Heart right ventricle (tissue), 16 donors: ENCODE data around the gene AMZ2. TPM values are rescaled to one million over a fixed set of nuclear protein-coding genes. Genes with fewer than 3 reads are reported as not detected.
"Not testable (repeated sequence)": the region's sequence is repeated elsewhere in the genome, so short reads cannot be mapped to it uniquely, and the experiment has no call there.

Experiments used
- ATAC-seq, 8 donors: fragments of 200-7000 bp; cut with Tn5 transposase; one replicate each; pipeline ENCODE4 v1.9.1; 2020; ENCODE audit warnings: mild to moderate bottlenecking in 8 of 8, moderate library complexity in 8 of 8, moderate number of reproducible peaks in 1 of 8
- DNase-seq, 2 donors: peaks; one replicate each; pipeline ENCODE4 v3.0.0-alpha.2; 2020
- H3K27ac ChIP-seq, 10 donors: fragments of 200-600 bp; sonication (generic) in 2 of 10; one replicate each; pipeline versions ENCODE4 v1.5.0 to v1.8.0; 2020 to 2022; ENCODE audit warnings: mild to moderate bottlenecking in 3 of 10
- H3K27me3 ChIP-seq, 7 donors: fragments of 200-600 bp; one replicate each; pipeline ENCODE4 v1.8.0; 2021 to 2022; ENCODE audit warnings: mild to moderate bottlenecking in 2 of 7
- H3K36me3 ChIP-seq, 9 donors: fragments of 200-600 bp; sonication (generic) in 1 of 9; one replicate each; pipeline versions ENCODE4 v1.5.0 to v1.8.0; 2020 to 2022; ENCODE audit warnings: mild to moderate bottlenecking in 2 of 9
- H3K4me1 ChIP-seq, 9 donors: fragments of 200-600 bp; sonication (generic) in 1 of 9; one replicate each; pipeline versions ENCODE4 v1.5.0 to v1.8.0; 2020 to 2022; ENCODE audit warnings: mild to moderate bottlenecking in 4 of 9
- H3K4me3 ChIP-seq, 10 donors: fragments of 200-600 bp; sonication (generic) in 2 of 10; one replicate each; pipeline versions ENCODE4 v1.5.0 to v1.8.0; 2020 to 2022; ENCODE audit warnings: mild to moderate bottlenecking in 7 of 10, moderate library complexity in 2 of 10
- H3K9me3 ChIP-seq, 11 donors: fragments of 200-600 bp in 10 of 11; sonication (generic) in 2 of 11; one replicate each; pipeline versions ENCODE4 v1.5.0 to v1.8.0; 2013 to 2022; ENCODE audit warnings: mild to moderate bottlenecking in 2 of 11, control low read depth in 1 of 11, moderate library complexity in 1 of 11
- CTCF ChIP-seq, 9 donors: fragments of 200-600 bp; sonication (generic) in 2 of 9; IDR thresholded peaks; one replicate each; pipeline versions ENCODE4 v1.5.0 to v1.8.0; 2021 to 2022; ENCODE audit warnings: antibody characterized with exemption in 9 of 9, mild to moderate bottlenecking in 5 of 9, moderate library complexity in 1 of 9
- WGBS, 2 donors: extraction: QIAGEN DNeasy Blood & Tissue Kit; methylation state at CpG; one replicate each; pipeline ENCODE4 v1.1.7; 2013; ENCODE audit warnings: inconsistent platforms in 1 of 2; 5-methylcytosine and 5-hydroxymethylcytosine counted together
- intact Hi-C, 10 donors: fragments of 100-400 bp; cut with DNase I; formaldehyde crosslinking; loops; one replicate each; pipeline versions ENCODE4 v1.11.1 to v1.14.2; 2022
- polyA plus RNA-seq, 2 donors: library from polyadenylated mRNA; stranded (reverse); fragments of 200-250 nt; gene quantifications; one replicate each; pipeline ENCODE4 v1.2.3, GENCODE V29; 2013
- total RNA-seq, 10 donors: library from RNA; stranded (reverse); fragmentation: NEBNext Ultra II Directional in 3 of 10; extraction: Animal tissue kit (Norgen Biotek cat#: 25700) in 3 of 10; gene quantifications; one replicate each; pipeline versions ENCODE4 v1.2.1 to v1.2.4, GENCODE V29; 2021 to 2023
- donor health status: Arrhythmogenic right ventricular cardiomyopathy.
- donor health status: ischemic (EF 13 %, LVEDD 7.1; RV severe dilation, severe dysfunction).
- donor health status: healthy with polysubstance abuse.
- donor health status: DM: no; HTN: yes; CAD: no.
- donor health status: DM: no; HTN: no; CAD: no.
- donor health status: ischemic (EF 25% LVEDD 6.9; RV normal size, moderate dysfunction).
- donor health status: ischemic (EF 25% LVEDD 5.7; RV mildly dilated, moderate dysfunction).
- donor health status: healthy.
- donor health status: DM: yes; HTN: yes; CAD: no.
- donor health status: Ischemic cardiomyopathy.
- donor health status: ischemic (EF 35%, LVEDD 5.7; RV mildly dilated, moderate dysfunction).
- donor health status: nonischemic (EF 11% LVEDD 7.7; RV severe dilation, severe dysfunction).
- donor health status: DM: yes; HTN: yes; CAD: no.
- donor health status: PGD.
- donor health status: ischemic (EF 29% LVEDD 5.4; RV normal size, mild dysfunction).
- donor health status: nonischemic (EF 23%, LVEDD 6.1; RV moderate dilation, normal function).

AMZ2 gene
- total and polyA plus RNA-seq, 12 donors: 41.6 to 140 (median 106) TPM

- WGBS, 2 donors: 91 to 92% methylated on average over 4 of the region's 4 CpGs
Measured at GRCh38 chr17:68221786-68222185, 26.1 kb upstream of the AMZ2 start.

GRCh38 chr17:68222606-68223005 is 25.2 kb upstream of the AMZ2 start:
- no peaks in the 10 kb centered on the region for H3K9me3 ChIP-seq
- ATAC-seq (no peak), DNase-seq (no peak)
- 82 to 96% methylated on average over 8 of the region's 8 CpGs for WGBS, 2 donors
- H3K4me3 ChIP-seq: no peak overlapping the region
- intact Hi-C loops: no loop called here
- TF ChIP-seq CTCF (IDR thresholded peaks at IDR 0.05): no peak
- H3K27me3 ChIP-seq: no peaks in the 10 kb centered on the region
- peaks cover 0 to 2% (median 0%) of the 10 kb centered on the region in 9 donors for H3K4me1 ChIP-seq
- H3K27ac ChIP-seq: no peak overlapping the region
- H3K36me3 ChIP-seq: peaks cover 0 to 12% (median 0%) of the 10 kb centered on the region in 9 donors

More at GRCh38 chr17:68221786-68222185, 26.1 kb upstream of the AMZ2 start:
- Histone ChIP-seq H3K9me3 (no peaks in the 10 kb centered on the region), H3K36me3 (peaks cover 0 to 11% (median 0%) of the 10 kb centered on the region in 9 donors), H3K27me3 (no peaks in the 10 kb centered on the region), H3K4me3 (no peak overlapping the region), H3K4me1 (peaks cover 0 to 2% (median 0%) of the 10 kb centered on the region in 9 donors), H3K27ac (no peak overlapping the region)
- ATAC-seq: no peak
- intact Hi-C loops: no loop called here
- no peak for DNase-seq
- TF ChIP-seq CTCF (IDR thresholded peaks at IDR 0.05): no peak

DNA sequence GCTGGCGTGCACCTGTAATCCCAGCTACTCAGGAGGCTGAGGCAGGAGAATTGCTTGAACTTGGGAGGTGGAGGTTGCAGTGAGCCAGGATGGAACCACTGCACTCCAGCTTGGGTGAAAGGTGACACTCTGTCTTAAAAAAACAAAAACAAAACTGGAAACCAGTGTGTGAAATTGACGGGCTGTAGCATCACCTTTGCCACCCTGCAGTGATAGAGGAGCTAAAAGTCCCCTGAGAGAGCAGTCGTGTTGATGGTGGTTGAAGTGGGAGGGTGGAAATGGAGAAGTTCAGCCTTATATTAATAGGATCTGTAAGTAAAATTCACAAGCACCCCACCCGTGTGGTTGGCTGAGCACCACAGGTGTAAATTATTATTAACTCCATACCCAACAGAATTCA is 22.8 kb upstream of the AMZ2 start:
- not testable (repeated sequence) for ATAC-seq, H3K36me3 ChIP-seq

GRCh38 chr17:68228039-68228680 is 19.7 kb upstream of the AMZ2 start:
- DNase-seq, H3K4me3 ChIP-seq, H3K36me3 ChIP-seq, H3K9me3 ChIP-seq, intact Hi-C loops, H3K4me1 ChIP-seq, H3K27me3 ChIP-seq: not testable (repeated sequence)
- peak overlapping the region in 1 of 10 donors; percentile 45 for H3K27ac ChIP-seq
- WGBS, 2 donors: 78 to 86% methylated on average over 9 of the region's 9 CpGs
- peak in 1 of 8 donors; percentile 11 for ATAC-seq

More for the DNA sequence above, 22.8 kb upstream of the AMZ2 start:
- DNase-seq, H3K9me3 ChIP-seq, H3K4me3 ChIP-seq, intact Hi-C loops, H3K27me3 ChIP-seq, H3K27ac ChIP-seq, H3K4me1 ChIP-seq: not testable (repeated sequence)
- WGBS, 2 donors: 85 to 93% methylated on average over 4 of the region's 4 CpGs

DNA sequence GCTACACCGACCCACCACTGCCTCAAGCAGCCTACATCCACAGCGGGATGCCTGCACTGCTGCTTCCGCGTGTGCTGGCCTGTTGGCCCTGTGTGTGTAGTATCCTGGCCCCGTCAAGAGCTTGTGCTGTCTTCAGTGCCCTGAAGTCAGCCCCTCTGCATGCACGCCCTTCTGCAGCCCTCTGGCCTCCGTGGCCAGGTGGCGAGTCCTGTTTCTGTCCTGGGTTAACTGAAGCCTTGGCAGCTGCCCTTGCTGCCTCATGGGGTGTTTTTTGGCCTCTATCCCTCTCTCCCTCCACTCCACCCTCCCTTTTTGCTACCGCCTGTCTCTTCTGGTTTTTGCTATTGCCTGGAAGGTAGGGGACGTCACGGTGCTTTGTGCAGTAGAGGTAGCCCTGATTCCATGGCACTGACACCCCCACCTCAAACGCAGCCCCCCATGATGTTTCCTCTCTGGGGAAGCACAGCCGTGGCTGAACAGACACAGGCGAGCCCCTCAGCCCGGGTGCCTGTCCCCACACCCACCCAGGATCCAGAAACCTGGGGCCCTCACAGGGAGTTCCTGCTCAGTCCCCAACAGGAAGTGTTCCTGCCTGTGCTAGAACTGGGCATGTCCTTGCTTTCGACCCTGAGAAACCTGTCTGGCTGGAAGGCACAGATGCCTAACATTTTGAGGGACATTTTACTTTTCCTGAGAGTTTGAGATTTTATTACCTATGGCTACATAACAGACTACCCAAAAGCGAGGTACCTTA is 18.8 kb upstream of the AMZ2 start:
- no peak overlapping the region for H3K4me3 ChIP-seq
- H3K27ac ChIP-seq: peak overlapping the region in 1 of 10 donors; percentile 45
- no peaks in the 10 kb centered on the region for H3K9me3 ChIP-seq
- H3K4me1 ChIP-seq: peaks cover 0 to 5% (median 0%) of the 10 kb centered on the region in 9 donors
- H3K27me3 ChIP-seq: no peaks in the 10 kb centered on the region
- H3K36me3 ChIP-seq: peaks cover 0 to 5% (median 0%) of the 10 kb centered on the region in 9 donors
- TF ChIP-seq CTCF (IDR thresholded peaks at IDR 0.05): no peak
- WGBS, 2 donors: 77 to 82% methylated on average over 17 of the region's 17 CpGs
- DNase-seq: no peak
- intact Hi-C loops: no loop called here
- ATAC-seq: peak in 4 of 8 donors; percentile 26 to 42 (median 34)
